Endothelial cell of umbilical vein (primary cell): ENCODE measurements around the gene SLC25A28. TPM values are rescaled to one million over a fixed set of nuclear protein-coding genes. Genes with fewer than 3 reads are reported as not detected.

Source experiments
- BruUV-seq: library from RNA; stranded (reverse); fragments of 400-500 nt; replicated peaks from 2 replicates; lab custom pipeline; 2021; lab: Mats Ljungman, UMichigan
- CTCF ChIA-PET: fragments of 300-600, 350-600 bp; sonication (Branson Sonifier 250); formaldehyde crosslinking; loops from one replicate; lab custom pipeline; 2021; ENCODE audit warnings: antibody characterized with exemption, inconsistent platforms; lab: Charles Lee
- POLR2A ChIA-PET: fragments of 300-600, 350-600 bp; sonication (Branson Sonifier 250); formaldehyde crosslinking; loops from one replicate; lab custom pipeline; 2021; ENCODE audit warnings: antibody characterized with exemption, inconsistent platforms; lab: Charles Lee
- DNase-seq: peaks from one replicate; pipeline ENCODE4 v3.0.0-alpha.2; 2011; ENCODE audit warnings: low read depth, low spot score
- FAIRE-seq: peaks from 2 replicates; lab custom pipeline; 2011; peaks lifted over from hg19 to GRCh38; lab: Jason Lieb, UNC
- H2AFZ ChIP-seq: 2 replicates; pipeline ENCODE4 v1.6.0; 2012; ENCODE audit warnings: low read depth, low read length, control low read depth, inconsistent platforms
- H3K27ac ChIP-seq: 2 replicates; pipeline ENCODE4 v1.5.1; 2011; ENCODE audit warnings: low read depth, mild to moderate bottlenecking, control low read depth, low read length, moderate library complexity; ENCODE audit not compliant: insufficient read depth
- H3K27me3 ChIP-seq, 2 experiments: 2 replicates each; pipeline versions ENCODE4 v1.6.0 to v1.6.1; 2011; ENCODE audit warnings: low read length in 2 of 2, mixed read lengths in 1 of 2; ENCODE audit not compliant: control insufficient read depth in 2 of 2, insufficient read depth in 2 of 2
- H3K36me3 ChIP-seq, 2 experiments: 2 replicates in 1 of 2; 3 replicates in 1 of 2; pipeline ENCODE4 v1.5.1; 2011; ENCODE audit warnings: low read length in 2 of 2, mild to moderate bottlenecking in 1 of 2, moderate library complexity in 1 of 2; ENCODE audit not compliant: control insufficient read depth in 2 of 2, insufficient read depth in 2 of 2; ENCODE audit errors: extremely low read depth in 1 of 2
- H3K4me1 ChIP-seq: 3 replicates; pipeline ENCODE4 v1.5.1; 2011; ENCODE audit warnings: mild to moderate bottlenecking, low read length; ENCODE audit not compliant: control insufficient read depth, insufficient read depth; ENCODE audit errors: extremely low read depth
- H3K4me2 ChIP-seq: 2 replicates; pipeline ENCODE4 v1.6.1; 2011; ENCODE audit warnings: low read length, control low read depth, mixed read lengths; ENCODE audit not compliant: insufficient read depth
- H3K4me3 ChIP-seq, 3 experiments: fragments of 200-600 bp in 1 of 3; sonication (generic), shearing (Covaris generic) in 1 of 3; replicated peaks in 1 of 3; 2 replicates each; pipeline ENCODE4 v1.5.1; 2011 to 2016; ENCODE audit warnings: control low read depth in 3 of 3, low read length in 3 of 3, mild to moderate bottlenecking in 2 of 3, inconsistent platforms in 1 of 3, low read depth in 1 of 3, moderate library complexity in 1 of 3; ENCODE audit not compliant: insufficient read depth in 1 of 3
- H3K79me2 ChIP-seq: 2 replicates; pipeline ENCODE4 v1.6.0; 2012; ENCODE audit warnings: low read length, inconsistent platforms; ENCODE audit not compliant: control insufficient read depth, insufficient read depth
- H3K9ac ChIP-seq: replicated peaks from 2 replicates; pipeline ENCODE3; 2011; ENCODE audit warnings: low read length, control low read depth; ENCODE audit not compliant: insufficient read depth; ENCODE audit errors: extremely low read depth
- H3K9me1 ChIP-seq: replicated peaks from 3 replicates; pipeline ENCODE4 v1.6.0; 2011; ENCODE audit warnings: mild to moderate bottlenecking, low read length; ENCODE audit not compliant: control insufficient read depth, insufficient read depth; ENCODE audit errors: extremely low read depth
- H3K9me3 ChIP-seq: replicated peaks from 2 replicates; pipeline ENCODE4 v1.5.1; 2012; ENCODE audit warnings: low read length, inconsistent platforms; ENCODE audit not compliant: control insufficient read depth, insufficient read depth
- H4K20me1 ChIP-seq: replicated peaks from 2 replicates; pipeline ENCODE3; 2011; ENCODE audit warnings: mild to moderate bottlenecking, low read length; ENCODE audit not compliant: control insufficient read depth, insufficient read depth; ENCODE audit errors: extremely low read depth
- FOS ChIP-seq: IDR thresholded peaks from 2 replicates; pipeline ENCODE4 v1.6.1; 2011; ENCODE audit warnings: mild to moderate bottlenecking, low read length, moderate library complexity, borderline replicate concordance; ENCODE audit not compliant: insufficient read depth
- POLR2AphosphoS5 ChIP-seq: IDR thresholded peaks from 2 replicates; pipeline ENCODE4 v1.6.1; 2012; ENCODE audit warnings: low read depth, mild to moderate bottlenecking, control low read depth, low read length, moderate library complexity; ENCODE audit not compliant: insufficient read depth
- dilution Hi-C: fragments of 300-500 bp; cut with MboI; formaldehyde crosslinking; loops from one replicate; pipeline ENCODE4 v1.15.0; 2019; ENCODE audit warnings: low sequenced_read_pairs; ENCODE audit not compliant: extremely low pct_ligation_motif_present
- intact Hi-C: fragments of 100-400 bp; cut with micrococcal nuclease; formaldehyde crosslinking; loops from one replicate; pipeline ENCODE4 v1.10.0; 2022
- polyA plus RNA-seq, 4 experiments: library from polyadenylated mRNA; depleted of rRNA in 3 of 4; stranded (reverse) in 3 of 4; unstranded in 1 of 4; fragments of >200 nt; gene quantifications; 2 replicates each; pipeline versions ENCODE4 v1.2.1 to v1.2.3, GENCODE V29; 2011 to 2012; ENCODE audit warnings: missing spikeins in 1 of 4
- total RNA-seq: library from RNA; stranded (reverse); gene quantifications from 2 replicates; pipeline ENCODE4 v1.2.3, GENCODE V29; 2021
- TF ChIP-seq, protein P1 (sequence below), 2 donors: IDR thresholded peaks; 1 replicate in 1 of 2; 2 replicates in 1 of 2; pipeline ENCODE4 v1.5.1; 2011; ENCODE audit warnings: low read length in 2 of 2, mild to moderate bottlenecking in 2 of 2, moderate library complexity in 2 of 2, control low read depth in 1 of 2, inconsistent platforms in 1 of 2, low read depth in 1 of 2; ENCODE audit not compliant: insufficient read depth in 1 of 2; ENCODE audit errors: extremely low read depth in 1 of 2

The SLC25A28 gene
- total and polyA plus RNA-seq, 2 donors (not counting 3 experiments of a cell fraction or from before 2014, with no cell fraction given), result 33.7 to 38.8 TPM

DNA sequence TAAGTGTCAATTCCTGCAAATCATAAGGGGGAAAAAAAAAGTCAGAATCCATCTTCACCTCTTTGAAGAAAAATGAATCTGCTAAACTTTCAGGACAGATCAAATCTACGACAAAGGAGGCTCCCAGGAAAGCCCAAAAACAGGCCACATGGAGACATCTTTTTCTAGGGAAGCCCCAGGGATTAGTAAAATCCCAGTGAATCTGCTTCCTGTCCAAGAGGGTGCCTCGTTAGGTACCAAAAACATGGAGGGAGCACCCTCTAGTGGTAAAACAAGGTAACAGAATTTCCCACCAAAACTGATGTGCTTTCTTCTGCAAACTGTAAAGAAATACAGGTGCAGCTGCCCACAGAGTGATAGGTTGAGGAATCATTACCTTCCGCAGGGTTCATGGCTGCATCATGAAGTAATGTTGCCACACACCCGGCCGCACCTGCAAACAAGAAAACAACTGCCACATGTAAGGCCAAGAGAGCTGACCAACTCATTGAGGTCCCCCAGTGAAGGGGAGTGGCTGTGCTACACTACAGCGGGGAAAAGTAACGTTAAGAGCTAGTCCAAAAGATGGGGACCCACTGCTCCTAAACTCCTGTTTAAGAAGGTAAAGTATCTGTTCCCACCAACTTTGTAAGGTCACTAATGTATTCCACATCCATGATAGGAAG, 7.9 kb downstream of the SLC25A28 start:
- ChIA-PET POLR2A (no interaction called here), CTCF (interaction anchor here (0.6 to 11.2 kb wide), 20 partner anchors 9 to 1145 kb away, joined by 3 to 233 read pairs (median 3); partner anchors contain the start of genes ENTPD7, GOT1 and SLC25A28)
- intact Hi-C loops, result loop anchor here (1.0 kb wide), 3 partner anchors 52 to 220 kb away; no protein-coding TSS in a partner anchor
- no peak overlapping the region for H3K9ac ChIP-seq
- no peak overlapping the region for H2AFZ ChIP-seq
- no TSS peak for BruUV-seq
- TF ChIP-seq POLR2AphosphoS5, result no peak
- TF ChIP-seq, protein P1, sequence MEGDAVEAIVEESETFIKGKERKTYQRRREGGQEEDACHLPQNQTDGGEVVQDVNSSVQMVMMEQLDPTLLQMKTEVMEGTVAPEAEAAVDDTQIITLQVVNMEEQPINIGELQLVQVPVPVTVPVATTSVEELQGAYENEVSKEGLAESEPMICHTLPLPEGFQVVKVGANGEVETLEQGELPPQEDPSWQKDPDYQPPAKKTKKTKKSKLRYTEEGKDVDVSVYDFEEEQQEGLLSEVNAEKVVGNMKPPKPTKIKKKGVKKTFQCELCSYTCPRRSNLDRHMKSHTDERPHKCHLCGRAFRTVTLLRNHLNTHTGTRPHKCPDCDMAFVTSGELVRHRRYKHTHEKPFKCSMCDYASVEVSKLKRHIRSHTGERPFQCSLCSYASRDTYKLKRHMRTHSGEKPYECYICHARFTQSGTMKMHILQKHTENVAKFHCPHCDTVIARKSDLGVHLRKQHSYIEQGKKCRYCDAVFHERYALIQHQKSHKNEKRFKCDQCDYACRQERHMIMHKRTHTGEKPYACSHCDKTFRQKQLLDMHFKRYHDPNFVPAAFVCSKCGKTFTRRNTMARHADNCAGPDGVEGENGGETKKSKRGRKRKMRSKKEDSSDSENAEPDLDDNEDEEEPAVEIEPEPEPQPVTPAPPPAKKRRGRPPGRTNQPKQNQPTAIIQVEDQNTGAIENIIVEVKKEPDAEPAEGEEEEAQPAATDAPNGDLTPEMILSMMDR (IDR thresholded peaks at IDR 0.05; ENCODE audit: extremely low read depth in 1 of 2, insufficient read depth in 1 of 2, low read depth in 1 of 2, low read length in 2 of 2), result peak; percentile 66 to 67
- TF ChIP-seq FOS, result no peak
- H3K4me2 ChIP-seq, result no peak overlapping the region
- no peaks in the 10 kb centered on the region for H3K27me3 ChIP-seq
- H3K79me2 ChIP-seq, result peaks cover 15% of the 10 kb centered on the region
- peaks cover 2% of the 10 kb centered on the region for H3K4me1 ChIP-seq
- dilution Hi-C loops, result loop anchor here (25.0 kb wide), 1 partner anchor 175 kb away; the partner anchor contains the start of gene GOT1
- peak; percentile 71 for DNase-seq
- no peak overlapping the region for H3K27ac ChIP-seq
- H3K9me3 ChIP-seq, result no peaks in the 10 kb centered on the region
- FAIRE-seq, result peak; percentile 97
- H3K9me1 ChIP-seq, result no peaks in the 10 kb centered on the region
- no peaks in the 10 kb centered on the region for H4K20me1 ChIP-seq
- peaks cover 2 to 16% of the 10 kb centered on the region in 2 experiments for H3K36me3 ChIP-seq
- no peak overlapping the region for H3K4me3 ChIP-seq
